A673 (cell line): Measurements from ENCODE around the gene EPC1.

Source experiments
- EZH2 ChIP-seq: fragments of 200-600 bp; sonication (generic); IDR thresholded peaks from 2 replicates; pipeline ENCODE4 v1.6.1; 2017; ENCODE audit warnings: borderline replicate concordance, low read depth, mild to moderate bottlenecking, mixed read lengths, antibody characterized with exemption, low read length; ENCODE audit not compliant: poor library complexity, severe bottlenecking
- TF ChIP-seq, protein P1 (sequence below): fragments of 300-800, 200-600 bp; sonication (generic); conservative IDR thresholded peaks from 2 replicates; pipeline ENCODE4 v1.5.1; 2017; ENCODE audit warnings: low read depth, mild to moderate bottlenecking, antibody characterized with exemption, low read length, moderate library complexity, mixed read lengths

DNA sequence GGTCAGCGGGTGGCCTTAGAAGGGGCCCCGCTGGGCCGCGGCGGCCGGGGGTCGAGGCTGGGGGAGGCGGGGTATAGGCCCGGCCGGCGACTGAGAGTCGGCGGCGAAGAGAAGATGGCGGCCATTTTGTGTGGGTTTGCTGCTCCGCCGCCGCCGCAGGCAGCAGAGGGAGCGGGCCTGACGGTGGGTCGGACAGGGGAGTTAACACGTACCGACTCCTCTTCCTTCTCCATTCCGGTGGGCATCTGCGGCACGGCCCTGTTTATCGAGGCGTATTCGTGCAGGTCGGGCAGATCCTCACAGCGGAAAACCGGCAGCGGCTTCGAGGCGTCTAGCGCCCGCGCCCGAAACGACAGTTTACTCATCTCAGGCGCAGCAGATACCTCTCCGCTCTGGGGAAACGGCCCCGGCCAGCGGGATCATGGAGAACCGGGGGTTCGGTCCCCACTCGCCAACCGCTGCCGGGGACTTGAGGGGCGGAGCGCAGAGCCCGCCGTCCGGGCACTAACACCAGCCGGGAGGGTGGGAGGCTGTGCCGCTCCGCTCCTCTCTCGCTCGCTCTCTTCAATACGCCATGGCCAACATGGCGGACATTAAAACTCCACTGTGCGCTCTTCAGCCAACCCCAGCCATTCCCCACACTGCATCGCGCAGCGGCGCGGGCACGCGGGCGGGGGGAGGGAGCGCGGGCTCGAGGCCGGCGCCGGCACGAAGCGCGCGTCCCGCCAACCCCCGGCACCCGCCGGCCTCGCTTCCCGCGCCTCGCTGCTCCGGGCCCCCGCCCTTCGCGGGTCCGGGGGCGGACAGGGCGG lies at the start of gene EPC1:
- no peak for TF ChIP-seq EZH2
- TF ChIP-seq, protein P1, sequence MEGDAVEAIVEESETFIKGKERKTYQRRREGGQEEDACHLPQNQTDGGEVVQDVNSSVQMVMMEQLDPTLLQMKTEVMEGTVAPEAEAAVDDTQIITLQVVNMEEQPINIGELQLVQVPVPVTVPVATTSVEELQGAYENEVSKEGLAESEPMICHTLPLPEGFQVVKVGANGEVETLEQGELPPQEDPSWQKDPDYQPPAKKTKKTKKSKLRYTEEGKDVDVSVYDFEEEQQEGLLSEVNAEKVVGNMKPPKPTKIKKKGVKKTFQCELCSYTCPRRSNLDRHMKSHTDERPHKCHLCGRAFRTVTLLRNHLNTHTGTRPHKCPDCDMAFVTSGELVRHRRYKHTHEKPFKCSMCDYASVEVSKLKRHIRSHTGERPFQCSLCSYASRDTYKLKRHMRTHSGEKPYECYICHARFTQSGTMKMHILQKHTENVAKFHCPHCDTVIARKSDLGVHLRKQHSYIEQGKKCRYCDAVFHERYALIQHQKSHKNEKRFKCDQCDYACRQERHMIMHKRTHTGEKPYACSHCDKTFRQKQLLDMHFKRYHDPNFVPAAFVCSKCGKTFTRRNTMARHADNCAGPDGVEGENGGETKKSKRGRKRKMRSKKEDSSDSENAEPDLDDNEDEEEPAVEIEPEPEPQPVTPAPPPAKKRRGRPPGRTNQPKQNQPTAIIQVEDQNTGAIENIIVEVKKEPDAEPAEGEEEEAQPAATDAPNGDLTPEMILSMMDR = no peak
